ENCODE measurements around the gene RAMP2. TPM values are rescaled to one million over a fixed set of nuclear protein-coding genes. Genes with fewer than 3 reads are reported as not detected.

Gene RAMP2
- total and polyA plus RNA-seq, 4 donors: 43.8 to 101 (median 60.8) TPM

DNA sequence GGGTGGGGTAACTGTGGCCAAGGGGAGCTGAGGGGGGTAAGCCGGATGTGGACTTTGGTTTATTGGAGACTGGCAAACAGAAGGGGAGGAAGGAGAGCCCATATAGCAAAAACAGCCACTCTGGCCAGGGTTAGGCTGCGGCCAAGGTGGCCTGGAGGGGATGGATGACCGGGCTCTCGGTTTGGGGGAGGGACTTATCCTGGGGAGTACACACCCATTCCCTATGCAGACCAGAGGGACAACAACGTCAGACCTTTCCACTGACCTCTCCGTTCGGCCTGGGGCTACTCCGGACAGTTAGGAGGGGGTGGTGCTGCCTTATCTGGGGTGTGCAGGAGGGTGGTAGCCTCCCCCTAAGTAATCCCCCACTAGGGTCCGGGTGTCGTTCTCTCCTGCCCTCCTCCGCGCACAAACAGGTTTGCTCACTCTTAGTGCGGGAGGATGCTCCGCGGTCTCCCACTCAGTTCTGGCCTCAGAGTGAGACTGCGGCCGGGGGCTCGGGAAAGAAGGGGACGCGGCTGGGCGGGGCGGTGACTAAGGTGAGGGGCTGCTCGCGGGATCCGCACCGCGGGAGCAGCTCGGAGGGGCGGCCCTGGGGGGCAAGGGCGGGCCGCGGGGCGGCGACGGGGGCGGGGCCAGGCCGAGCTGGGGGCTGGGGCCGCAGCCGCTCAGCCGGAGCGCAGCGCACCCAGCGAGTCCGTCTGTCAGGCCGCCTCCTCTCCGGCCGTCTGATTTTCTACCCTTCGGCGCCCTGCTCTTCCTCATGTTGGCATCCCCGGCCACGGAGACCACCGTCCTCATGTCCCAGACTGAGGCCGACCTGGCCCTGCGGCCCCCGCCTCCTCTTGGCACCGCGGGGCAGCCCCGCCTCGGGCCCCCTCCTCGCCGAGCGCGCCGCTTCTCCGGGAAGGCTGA lies 19.2 kb downstream of the RAMP2 start, which contains the start of gene WNK4:
Gene WNK4, plus strand, starts transcription at position 675 of the 915 bp plus-strand sequence. Its CDS starts 89 bp downstream, at position 764.
- no peak for ATAC-seq (ENCODE audit: insufficient read depth, low FRiP score)
- no peak within 1 kb of the TSS for H3K27ac ChIP-seq (ENCODE audit: low read depth in 1 of 2, low read length in 1 of 2)
- WGBS, 2 donors: 9 to 18% methylated on average over 41 to 65 of the region's 65 CpGs
- DNase-seq: no peak
- H3K9me3 ChIP-seq (ENCODE audit: control insufficient read depth in 4 of 4, insufficient read depth in 3 of 4, low read length in 3 of 4): peaks cover 0 to under 1% (median 0%) of the 10 kb centered on the region in 4 donors
- no peak for TF ChIP-seq CTCF (IDR thresholded peaks at IDR 0.05; ENCODE audit: control extremely low read depth, extremely low read depth)
- no peak within 1 kb of the TSS for H3K4me3 ChIP-seq
- H3K9ac ChIP-seq (ENCODE audit: insufficient read depth in 1 of 2, low read length in 2 of 2): no peak within 1 kb of the TSS
- H3K27me3 ChIP-seq (ENCODE audit: control insufficient read depth in 3 of 3, insufficient read depth in 3 of 3, low read length in 2 of 3): peaks cover 0 to 46% (median 38%) of the 10 kb centered on the region in 3 donors
- peaks cover 3 to 21% (median 14%) of the 10 kb centered on the region in 4 donors for H3K36me3 ChIP-seq (ENCODE audit: control insufficient read depth in 4 of 4, insufficient read depth in 4 of 4, low read length in 4 of 4)
- H3K4me1 ChIP-seq (ENCODE audit: control insufficient read depth in 5 of 5, insufficient read depth in 5 of 5, low read length in 5 of 5): peaks cover 0 to 36% (median 10%) of the 10 kb centered on the region in 5 donors

GRCh38 chr17:42780851-42781638 lies 20.0 kb downstream of the RAMP2 start:
- 8 to 9% methylated on average over 35 to 39 of the region's 39 CpGs for WGBS, 2 donors
- no peak for ATAC-seq (ENCODE audit: insufficient read depth, low FRiP score)
- Histone ChIP-seq H3K4me3 (no peak overlapping the region), H3K9me3 (ENCODE audit: control insufficient read depth in 4 of 4, insufficient read depth in 3 of 4, low read length in 3 of 4) (peaks cover 0 to 2% (median 0%) of the 10 kb centered on the region in 4 donors), H3K4me1 (ENCODE audit: control insufficient read depth in 5 of 5, insufficient read depth in 5 of 5, low read length in 5 of 5) (peaks cover 0 to 36% (median 10%) of the 10 kb centered on the region in 5 donors), H3K27me3 (ENCODE audit: control insufficient read depth in 3 of 3, insufficient read depth in 3 of 3, low read length in 2 of 3) (peaks cover 0 to 54% (median 46%) of the 10 kb centered on the region in 3 donors), H3K9ac (ENCODE audit: insufficient read depth in 1 of 2, low read length in 2 of 2) (no peak overlapping the region), H3K36me3 (ENCODE audit: control insufficient read depth in 4 of 4, insufficient read depth in 4 of 4, low read length in 4 of 4) (peaks cover 3 to 21% (median 11%) of the 10 kb centered on the region in 4 donors), H3K27ac (ENCODE audit: low read depth in 1 of 2, low read length in 1 of 2) (no peak overlapping the region)
- no peak for DNase-seq
- no peak for TF ChIP-seq CTCF (IDR thresholded peaks at IDR 0.05; ENCODE audit: control extremely low read depth, extremely low read depth)

- no peak overlapping the region for H3K9ac ChIP-seq (ENCODE audit: insufficient read depth in 1 of 2, low read length in 2 of 2)
- H3K9me3 ChIP-seq (ENCODE audit: control insufficient read depth in 4 of 4, insufficient read depth in 3 of 4, low read length in 3 of 4): peaks cover 0 to 2% (median 0%) of the 10 kb centered on the region in 4 donors
- no peak overlapping the region for H3K4me3 ChIP-seq
- peaks cover 0 to 36% (median 10%) of the 10 kb centered on the region in 5 donors for H3K4me1 ChIP-seq (ENCODE audit: control insufficient read depth in 5 of 5, insufficient read depth in 5 of 5, low read length in 5 of 5)
- H3K36me3 ChIP-seq (ENCODE audit: control insufficient read depth in 4 of 4, insufficient read depth in 4 of 4, low read length in 4 of 4): peaks cover 3 to 21% (median 10%) of the 10 kb centered on the region in 4 donors
- no peak for TF ChIP-seq CTCF (IDR thresholded peaks at IDR 0.05; ENCODE audit: control extremely low read depth, extremely low read depth)
- WGBS, 2 donors: 43 to 52% methylated on average over 10 of the region's 10 CpGs
- peaks cover 0 to 61% (median 48%) of the 10 kb centered on the region in 3 donors for H3K27me3 ChIP-seq (ENCODE audit: control insufficient read depth in 3 of 3, insufficient read depth in 3 of 3, low read length in 2 of 3)
- ATAC-seq (ENCODE audit: insufficient read depth, low FRiP score): no peak
- H3K27ac ChIP-seq (ENCODE audit: low read depth in 1 of 2, low read length in 1 of 2): no peak overlapping the region
- no peak for DNase-seq
Measured at GRCh38 chr17:42781639-42782165, 20.7 kb downstream of the RAMP2 start.
